HG03095 (cell line): ENCODE results near the gene PYCR2.

Source experiments
- ATAC-seq: cut with Tn5 transposase; IDR thresholded peaks from one replicate; pipeline ENCODE4 v1.9.1; 2021; ENCODE audit warnings: moderate library complexity; ENCODE audit not compliant: unreplicated experiment

PYCR2 gene

DNA sequence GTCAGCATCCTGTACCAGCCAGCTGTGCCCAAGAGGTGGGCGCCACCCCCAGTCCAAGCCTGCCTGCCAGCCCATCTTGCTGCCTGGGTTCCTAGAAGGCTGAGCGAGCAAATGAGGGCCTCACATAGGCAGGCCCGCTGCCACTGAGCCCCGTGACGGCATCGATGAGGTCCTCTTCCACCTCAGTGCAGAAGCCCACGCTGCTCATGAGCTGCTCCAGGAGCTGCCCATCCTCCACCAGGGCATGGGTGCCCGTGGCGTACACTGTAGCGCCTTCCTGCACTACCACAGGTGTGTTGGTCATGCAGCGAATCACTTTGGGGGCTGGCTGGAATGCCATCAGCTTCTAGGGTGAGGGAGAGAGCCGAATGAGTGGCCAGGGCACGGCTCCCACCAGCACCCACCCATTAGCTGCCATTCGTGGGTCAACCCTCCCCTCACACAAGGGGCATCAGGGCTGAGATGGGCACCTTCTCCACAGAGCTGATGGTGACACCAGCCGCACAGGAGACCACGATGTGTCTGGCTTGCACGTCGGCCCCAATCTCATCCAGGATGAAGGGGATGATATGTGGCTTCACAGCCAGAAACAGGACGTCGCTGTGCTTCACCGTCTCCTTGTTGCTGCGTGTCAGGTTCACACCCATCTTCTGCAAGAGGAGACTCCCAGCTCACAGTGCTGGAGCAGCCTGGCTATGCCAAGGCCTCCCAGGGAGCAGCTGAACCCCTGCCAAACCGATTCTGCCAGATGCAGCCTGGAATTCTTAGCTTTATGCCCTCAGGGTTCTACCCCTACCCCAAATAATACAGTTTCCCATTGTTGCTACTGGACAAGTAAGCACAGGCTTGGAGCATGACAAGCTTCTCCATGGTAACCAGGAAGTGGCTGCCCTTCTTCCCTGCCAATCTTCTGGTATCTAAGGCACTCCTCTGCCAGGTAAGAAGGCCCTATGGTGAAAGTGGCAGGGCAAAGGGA is 2.0 kb downstream of the PYCR2 start:
- no peak for ATAC-seq

- no peak for ATAC-seq
These were observed 4.1 kb downstream of the PYCR2 start for GRCh38 chr1:225919906-225920305.

DNA sequence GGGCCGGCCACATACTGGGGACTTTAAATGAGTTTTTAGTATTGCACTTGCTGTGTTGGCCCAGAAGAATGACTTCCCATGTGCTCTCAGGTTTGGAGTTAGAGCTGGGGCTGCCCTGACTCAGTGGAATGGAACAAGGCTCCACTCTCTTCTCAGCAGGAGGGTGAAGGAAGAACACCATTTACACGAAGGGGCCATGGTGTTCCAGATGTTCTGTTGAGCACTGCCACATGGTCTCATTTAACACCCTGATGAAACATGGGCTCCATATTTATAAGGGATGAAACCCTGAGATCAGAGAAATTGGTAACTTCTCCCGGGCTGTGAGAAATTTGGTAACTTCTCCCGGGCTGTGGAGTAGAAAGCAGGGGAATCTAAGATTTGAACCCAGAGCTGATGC is 5.8 kb downstream of the PYCR2 start:
- no peak for ATAC-seq

DNA sequence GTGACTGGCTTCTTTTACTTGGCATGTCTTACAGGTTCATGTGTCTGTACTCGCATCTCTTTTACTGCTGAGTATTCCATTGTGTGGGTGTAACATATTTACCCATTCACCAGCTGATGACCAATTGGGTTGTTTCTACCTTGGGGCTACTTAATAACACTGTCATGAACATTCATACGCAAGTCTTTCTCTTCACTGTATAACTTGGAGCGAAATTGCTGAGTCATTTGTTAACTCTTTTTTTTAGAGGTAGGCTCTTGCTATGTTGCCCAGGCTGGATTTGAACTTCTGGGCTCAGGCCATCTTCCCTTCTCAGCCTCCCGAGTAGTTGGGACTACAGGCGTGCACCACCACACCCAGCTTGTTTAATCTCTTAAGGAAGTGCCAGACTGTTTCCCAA is 6.5 kb downstream of the PYCR2 start:
- no peak for ATAC-seq

DNA sequence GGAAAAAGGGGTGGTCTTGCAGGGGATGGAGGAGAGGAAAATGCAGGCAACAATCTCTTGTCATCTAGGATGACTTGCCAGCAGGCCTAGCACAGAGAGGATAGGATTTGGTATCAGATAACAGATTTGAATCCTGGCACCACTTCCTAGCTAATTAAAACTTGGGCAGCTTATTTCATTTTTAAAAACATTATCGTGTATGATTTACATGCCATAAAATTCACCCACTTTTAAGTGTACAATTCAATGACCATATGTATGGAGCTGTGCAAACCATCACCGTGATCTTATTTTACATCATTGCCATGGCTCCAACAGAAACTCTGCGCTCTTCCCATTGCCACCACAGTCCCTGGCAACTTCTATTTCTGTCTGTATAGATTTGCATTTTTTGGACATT is 6.9 kb downstream of the PYCR2 start:
- no peak for ATAC-seq

- ATAC-seq, result no peak
These were observed 8.5 kb downstream of the PYCR2 start for GRCh38 chr1:225915538-225915991.

DNA sequence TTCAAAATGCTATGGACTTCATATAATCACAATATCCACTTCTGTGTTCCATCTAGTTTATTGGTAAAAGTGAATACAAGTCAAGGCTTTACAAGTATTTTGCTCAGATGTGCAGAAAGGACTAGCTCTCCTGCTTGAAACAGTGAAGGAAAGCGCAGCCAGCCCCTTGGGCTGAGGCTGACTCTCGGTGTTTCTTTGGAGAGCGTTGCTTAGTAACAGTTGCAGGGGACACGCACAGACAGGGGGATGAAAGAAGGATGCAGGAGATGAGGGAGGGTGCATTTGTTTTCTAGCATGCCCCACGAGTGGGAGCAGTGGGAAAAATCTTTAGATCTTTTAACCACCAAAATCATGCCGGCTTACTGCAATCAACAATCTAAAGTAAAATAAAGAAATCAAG is 9.1 kb downstream of the PYCR2 start:
- ATAC-seq, result no peak

DNA sequence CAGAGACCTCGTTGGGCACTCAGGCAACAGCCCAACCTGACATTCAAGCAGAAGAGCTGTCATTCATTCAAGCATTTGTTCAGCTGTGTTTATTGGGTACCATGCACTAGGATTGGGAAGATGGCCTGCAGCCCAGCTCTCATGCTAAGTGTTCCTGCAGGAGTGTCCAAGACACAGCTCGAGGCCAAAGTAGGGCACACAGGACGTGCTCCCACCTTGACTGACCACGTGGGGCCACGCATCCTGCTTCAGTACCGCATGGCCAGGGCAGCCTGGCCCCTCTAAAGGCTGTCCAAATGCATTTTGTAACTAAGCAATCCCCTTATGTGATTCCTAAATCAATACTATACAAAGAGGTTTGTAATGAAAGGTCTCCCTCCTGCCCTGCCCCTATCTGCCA is 9.7 kb downstream of the PYCR2 start:
- no peak for ATAC-seq

DNA sequence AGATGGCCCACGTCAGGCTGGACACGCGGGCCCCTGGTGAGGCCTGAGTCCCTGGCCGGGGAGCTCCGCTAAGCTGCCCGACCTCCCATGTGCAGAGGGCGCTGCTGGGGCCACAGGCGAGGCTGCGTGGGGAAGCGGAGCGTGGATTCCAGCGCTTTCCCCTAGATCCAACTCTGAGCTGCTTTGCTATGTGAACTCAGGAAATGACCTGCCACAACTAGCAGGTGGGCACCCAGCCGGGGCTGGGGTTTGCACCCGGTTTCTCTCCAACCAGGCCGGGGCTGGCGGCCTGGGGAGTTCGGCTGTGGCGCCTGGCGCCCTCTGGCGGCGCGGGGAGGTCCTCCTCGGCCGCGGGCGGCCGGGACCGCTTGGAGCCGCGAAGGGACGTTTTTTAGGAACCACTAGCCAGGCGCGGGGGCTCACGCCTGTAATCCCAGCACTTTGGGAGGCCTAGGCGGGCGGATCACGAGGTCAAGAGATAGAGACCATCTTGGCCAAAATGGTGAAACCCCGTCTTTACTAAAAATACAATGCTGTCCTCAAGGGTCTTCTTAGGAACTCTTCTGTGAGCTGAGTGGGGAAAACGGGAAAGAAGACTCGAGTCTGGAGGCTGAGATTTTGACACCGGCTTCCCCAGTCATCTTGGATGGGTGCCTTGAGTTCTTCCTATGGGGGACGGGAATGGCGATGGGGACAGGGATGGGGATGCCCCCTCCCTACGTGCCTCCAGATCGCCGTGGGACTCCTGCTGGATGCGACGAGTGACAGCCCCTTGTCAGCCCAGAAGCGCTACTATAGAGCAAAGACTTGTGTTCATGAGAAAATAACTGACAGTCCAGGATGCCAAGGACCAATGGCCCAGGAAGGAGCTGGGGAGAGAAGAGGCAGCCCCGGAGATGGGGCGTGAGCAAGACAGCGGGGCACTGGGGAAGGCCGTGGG is 12.6 kb downstream of the PYCR2 start:
- peak; percentile 61 for ATAC-seq

DNA sequence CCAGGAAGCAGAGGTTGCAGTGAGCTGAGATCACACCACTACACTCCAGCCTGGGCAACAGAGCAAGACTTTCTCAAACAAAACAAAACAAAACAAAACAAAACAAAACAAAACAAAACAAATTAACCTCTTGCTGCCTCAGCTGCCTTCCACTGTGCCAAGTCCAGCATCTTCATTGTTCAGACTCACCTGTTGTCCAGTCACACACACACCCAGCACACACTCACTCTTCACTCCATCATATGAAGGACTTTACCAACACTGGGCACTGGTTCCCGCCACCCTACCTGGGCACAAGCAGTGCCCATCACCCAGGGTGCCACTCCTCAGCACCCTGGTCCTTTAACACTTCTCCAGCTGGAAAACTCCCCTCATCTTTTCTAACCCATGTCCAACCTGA is 14.6 kb downstream of the PYCR2 start:
- no peak for ATAC-seq

DNA sequence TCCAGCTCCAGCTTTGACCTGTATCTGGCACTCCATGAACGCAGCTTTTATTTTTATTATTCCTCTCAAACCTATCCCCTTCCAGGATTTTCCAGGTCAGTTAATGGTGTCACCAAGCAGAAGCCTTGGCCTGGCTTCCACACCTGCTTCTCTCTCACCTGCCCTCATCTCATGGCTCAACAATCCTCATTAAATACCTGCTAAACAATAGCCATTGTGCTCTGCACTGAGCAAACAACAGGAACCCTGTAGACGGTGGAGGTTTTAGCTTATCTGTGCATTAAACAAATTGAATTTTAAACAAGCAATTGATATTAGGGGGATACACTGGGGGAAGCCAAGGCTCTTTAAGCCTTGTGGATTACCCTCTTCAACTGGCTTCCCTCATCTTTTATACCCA is 15.3 kb downstream of the PYCR2 start:
- no peak for ATAC-seq

DNA sequence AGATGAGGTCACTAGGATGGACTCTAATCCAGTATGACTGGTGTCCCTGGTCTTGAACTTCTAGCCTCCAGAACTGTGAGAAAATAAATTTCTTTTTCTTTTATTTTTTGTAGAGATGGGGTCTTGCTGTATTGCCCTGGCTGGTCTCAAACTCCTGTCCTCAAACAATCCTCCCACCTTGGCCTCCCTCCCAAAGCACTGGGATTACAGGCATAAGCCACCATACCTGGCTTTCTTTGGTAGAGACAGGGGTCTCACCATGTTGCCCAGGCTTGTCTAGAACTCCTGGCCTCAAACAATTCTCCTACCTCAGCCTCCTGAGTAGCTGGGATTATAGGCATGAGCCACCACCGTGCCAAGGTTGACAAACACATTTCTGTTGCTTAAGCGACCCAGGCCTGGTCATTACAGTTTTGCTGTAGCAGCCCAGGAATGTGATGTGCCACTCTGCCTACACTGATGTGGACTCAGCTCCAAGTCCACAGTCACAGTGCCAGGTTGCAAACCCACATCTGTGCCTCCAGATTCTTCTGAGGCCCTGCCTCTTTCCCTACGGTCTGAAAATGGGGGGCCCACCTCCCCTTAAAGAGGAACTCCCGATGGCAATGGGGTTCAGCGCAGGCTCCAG is 15.9 kb downstream of the PYCR2 start:
- no peak for ATAC-seq

GRCh38 chr1:225907341-225907740 is 16.7 kb downstream of the PYCR2 start:
- no peak for ATAC-seq

GRCh38 chr1:225906467-225906866 is 17.6 kb downstream of the PYCR2 start:
- ATAC-seq, result no peak

- no peak for ATAC-seq
These were observed 20.4 kb downstream of the PYCR2 start for GRCh38 chr1:225903623-225904022.

- ATAC-seq, result no peak
These were observed 24.8 kb downstream of the PYCR2 start for GRCh38 chr1:225899044-225899925.

DNA sequence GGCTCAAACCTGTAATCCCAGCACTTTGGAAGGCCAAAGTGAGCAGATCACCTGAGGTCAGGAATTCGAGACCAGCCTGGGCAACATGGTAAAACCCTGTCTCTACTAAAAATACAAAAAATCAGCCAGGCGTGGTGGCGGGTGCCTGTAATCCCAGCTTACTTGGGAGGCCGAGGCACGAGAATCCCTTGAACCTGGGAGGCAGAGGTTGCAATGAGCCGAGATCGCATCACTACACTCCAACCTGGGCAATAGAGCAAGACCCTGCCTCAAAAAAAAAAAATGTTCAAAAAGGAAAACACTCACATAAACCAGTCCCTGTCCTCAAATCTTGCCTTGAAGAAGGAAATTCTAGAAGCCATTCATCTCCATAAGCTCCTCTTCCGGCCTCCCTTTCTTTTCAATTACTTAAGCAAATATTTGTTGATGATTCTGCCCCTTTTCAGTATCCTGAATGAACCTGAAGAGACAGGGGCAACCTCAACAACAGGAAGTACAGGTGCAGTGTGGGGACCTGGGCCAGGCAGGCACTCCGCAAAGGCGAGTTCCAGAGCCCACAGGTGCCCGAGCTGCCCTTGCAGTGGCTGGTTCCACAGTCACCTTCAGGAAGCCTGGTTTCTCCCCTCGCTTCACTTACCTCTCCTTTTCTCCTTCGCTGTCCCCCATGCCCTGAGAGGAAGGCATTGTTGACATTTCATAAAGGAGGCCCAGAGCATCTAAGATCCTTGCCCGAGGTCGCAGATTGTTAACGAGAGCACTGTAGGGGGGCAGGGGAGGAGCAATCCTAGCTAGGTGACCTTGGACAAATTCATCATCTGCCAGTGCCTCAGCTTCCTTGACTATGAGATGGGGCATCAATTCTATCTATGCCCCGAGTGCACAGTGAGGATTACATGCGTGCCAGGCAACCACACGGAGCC is 26.2 kb downstream of the PYCR2 start:
- no peak for ATAC-seq

DNA sequence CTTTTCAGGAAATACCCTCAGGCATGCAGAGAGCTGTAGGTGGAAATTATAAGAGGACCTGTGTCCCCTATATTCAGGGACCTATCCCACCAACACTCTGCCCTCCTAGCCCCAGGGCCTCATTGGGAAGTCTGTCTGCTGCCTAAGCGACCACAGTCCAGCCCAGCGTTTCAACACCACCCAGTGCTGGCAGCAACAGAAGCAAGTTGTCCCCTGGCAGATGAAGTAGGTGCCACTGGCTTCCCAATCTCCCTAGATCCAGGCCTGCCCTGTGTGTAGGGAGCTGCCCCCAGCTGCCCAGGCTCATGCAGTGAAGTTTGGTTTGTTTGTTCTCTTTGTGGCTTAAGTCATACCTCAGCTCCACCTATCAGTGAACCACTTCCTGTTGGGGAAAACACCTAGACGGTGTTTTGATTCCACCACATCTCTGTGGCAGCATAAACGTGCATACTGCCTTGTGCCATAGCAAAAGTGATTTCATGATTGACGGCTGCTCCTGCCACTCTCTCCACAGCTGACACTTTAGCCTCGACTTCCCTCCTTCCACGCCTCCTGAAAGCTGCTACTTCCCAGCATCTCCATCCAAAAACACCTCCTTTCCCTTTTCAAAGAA is 27.0 kb downstream of the PYCR2 start:
- ATAC-seq, result peak; percentile 100

DNA sequence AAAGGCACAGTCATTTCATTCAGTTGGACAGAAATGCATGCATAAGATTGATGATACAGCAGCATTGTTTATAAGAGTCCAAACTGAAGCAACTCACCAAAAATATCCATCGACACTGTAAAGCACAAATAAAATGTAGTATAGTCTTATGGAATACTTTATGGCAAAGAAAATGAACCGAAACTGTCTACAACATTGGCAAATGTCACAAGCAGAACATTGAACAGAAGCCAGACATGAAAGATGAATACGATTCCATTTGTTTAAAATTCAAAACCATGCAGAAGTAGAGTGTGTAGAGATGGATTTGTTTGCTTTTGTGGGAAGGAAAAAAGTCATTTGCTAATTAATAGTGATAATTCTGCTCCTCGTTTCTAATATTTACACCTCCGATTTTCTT is 27.6 kb downstream of the PYCR2 start:
- ATAC-seq, result no peak
